ENCODE measurements around the gene CUBN. TPM values are rescaled to one million over a fixed set of nuclear protein-coding genes. Genes with fewer than 3 reads are reported as not detected.

Gene CUBN
- total RNA-seq, 1 experiment from 2014 or later = 4.6 TPM

- intact Hi-C loops (cut with micrococcal nuclease; ENCODE audit: unreplicated experiment) = no loop called here
- ChIA-PET CTCF (no interaction called here), POLR2A (no interaction called here)
- Histone ChIP-seq H3K36me3 (ENCODE audit: control insufficient read depth, insufficient read depth, low read length) (no peaks in the 10 kb centered on the region), H3K4me3 (ENCODE audit: low read depth, low read length) (no peak overlapping the region), H3K27me3 (replicated peaks; ENCODE audit: control insufficient read depth, insufficient read depth, low read length) (no peaks in the 10 kb centered on the region), H3K4me1 (no peaks in the 10 kb centered on the region), H3K9me3 (0 out of 2 replicates have a peak, but pooled peaks cover 3% of the 10 kb centered on the region)
- no peak for DNase-seq
- no TSS peak for BruUV-seq (replicated peaks)
- Mint-ChIP-seq H3K36me3 (ENCODE audit: insufficient read depth, unreplicated experiment) (no peaks in the 10 kb centered on the region), H3K27me3 (ENCODE audit: insufficient read depth, unreplicated experiment) (no peaks in the 10 kb centered on the region), H3K9me3 (ENCODE audit: unreplicated experiment) (no peaks in the 10 kb centered on the region), H3K4me1 (ENCODE audit: low read depth, unreplicated experiment) (no peaks in the 10 kb centered on the region), H3K4me3 (ENCODE audit: unreplicated experiment) (no peak overlapping the region), H3K27ac (ENCODE audit: unreplicated experiment) (no peak overlapping the region)
- TF ChIP-seq CTCF (IDR thresholded peaks at IDR 0.05; ENCODE audit: insufficient read depth in 1 of 2, low read depth in 1 of 2, low read length in 1 of 2, severe bottlenecking in 1 of 2, unreplicated experiment in 1 of 2) = no peak
These were observed 154.4 kb downstream of the CUBN start for GRCh38 chr10:16975188-16975587.

- BruUV-seq (replicated peaks) = no TSS peak
- no peak overlapping the region for H3K4me3 Mint-ChIP-seq (ENCODE audit: unreplicated experiment)
- POLR2A ChIA-PET = no interaction called here
- no peaks in the 10 kb centered on the region for H3K4me1 ChIP-seq
- CTCF ChIA-PET = no interaction called here
- no peaks in the 10 kb centered on the region for H3K9me3 ChIP-seq
- intact Hi-C loops (cut with micrococcal nuclease; ENCODE audit: unreplicated experiment) = no loop called here
- no peaks in the 10 kb centered on the region for H3K9me3 Mint-ChIP-seq (ENCODE audit: unreplicated experiment)
- TF ChIP-seq CTCF (IDR thresholded peaks at IDR 0.05; ENCODE audit: insufficient read depth in 1 of 2, low read depth in 1 of 2, low read length in 1 of 2, severe bottlenecking in 1 of 2, unreplicated experiment in 1 of 2) = no peak
- no peaks in the 10 kb centered on the region for H3K27me3 ChIP-seq (replicated peaks; ENCODE audit: control insufficient read depth, insufficient read depth, low read length)
- no peaks in the 10 kb centered on the region for H3K4me1 Mint-ChIP-seq (ENCODE audit: low read depth, unreplicated experiment)
- no peak overlapping the region for H3K27ac Mint-ChIP-seq (ENCODE audit: unreplicated experiment)
- peak in 1 of 2 experiments; percentile 13 for DNase-seq
- peaks cover 5% of the 10 kb centered on the region for H3K27me3 Mint-ChIP-seq (ENCODE audit: insufficient read depth, unreplicated experiment)
- no peak overlapping the region for H3K4me3 ChIP-seq (ENCODE audit: low read depth, low read length)
- no peaks in the 10 kb centered on the region for H3K36me3 Mint-ChIP-seq (ENCODE audit: insufficient read depth, unreplicated experiment)
- H3K36me3 ChIP-seq (ENCODE audit: control insufficient read depth, insufficient read depth, low read length) = no peaks in the 10 kb centered on the region
These were observed 161.1 kb downstream of the CUBN start for GRCh38 chr10:16968416-16969041.

- no peak for TF ChIP-seq CTCF (IDR thresholded peaks at IDR 0.05; ENCODE audit: insufficient read depth in 1 of 2, low read depth in 1 of 2, low read length in 1 of 2, severe bottlenecking in 1 of 2, unreplicated experiment in 1 of 2)
- ChIA-PET POLR2A (no interaction called here), CTCF (no interaction called here)
- no peaks in the 10 kb centered on the region for H3K36me3 Mint-ChIP-seq (ENCODE audit: insufficient read depth, unreplicated experiment)
- H3K4me1 Mint-ChIP-seq (ENCODE audit: low read depth, unreplicated experiment) = no peaks in the 10 kb centered on the region
- no TSS peak for BruUV-seq (replicated peaks)
- no peak overlapping the region for H3K27ac Mint-ChIP-seq (ENCODE audit: unreplicated experiment)
- no peaks in the 10 kb centered on the region for H3K36me3 ChIP-seq (ENCODE audit: control insufficient read depth, insufficient read depth, low read length)
- H3K9me3 Mint-ChIP-seq (ENCODE audit: unreplicated experiment) = no peaks in the 10 kb centered on the region
- no peaks in the 10 kb centered on the region for H3K27me3 ChIP-seq (replicated peaks; ENCODE audit: control insufficient read depth, insufficient read depth, low read length)
- no peaks in the 10 kb centered on the region for H3K9me3 ChIP-seq
- intact Hi-C loops (cut with micrococcal nuclease; ENCODE audit: unreplicated experiment) = no loop called here
- no peaks in the 10 kb centered on the region for H3K4me1 ChIP-seq
- peaks cover 5% of the 10 kb centered on the region for H3K27me3 Mint-ChIP-seq (ENCODE audit: insufficient read depth, unreplicated experiment)
- no peak overlapping the region for H3K4me3 ChIP-seq (ENCODE audit: low read depth, low read length)
- no peak for DNase-seq
- no peak overlapping the region for H3K4me3 Mint-ChIP-seq (ENCODE audit: unreplicated experiment)
These were observed 161.7 kb downstream of the CUBN start for GRCh38 chr10:16967866-16968415.

Measured in Caco-2 (cell line).